GM04504 (cell line): ENCODE measurements around the gene ARL2BP.
"Not testable (repeated sequence)": the region's sequence is repeated elsewhere in the genome, so short reads cannot be mapped to it uniquely, and the experiment has no call there.

Experiments
- DNase-seq: peaks from one replicate; pipeline ENCODE4 v3.0.0-alpha.2; 2012; ENCODE audit warnings: low read depth

Gene ARL2BP

DNA sequence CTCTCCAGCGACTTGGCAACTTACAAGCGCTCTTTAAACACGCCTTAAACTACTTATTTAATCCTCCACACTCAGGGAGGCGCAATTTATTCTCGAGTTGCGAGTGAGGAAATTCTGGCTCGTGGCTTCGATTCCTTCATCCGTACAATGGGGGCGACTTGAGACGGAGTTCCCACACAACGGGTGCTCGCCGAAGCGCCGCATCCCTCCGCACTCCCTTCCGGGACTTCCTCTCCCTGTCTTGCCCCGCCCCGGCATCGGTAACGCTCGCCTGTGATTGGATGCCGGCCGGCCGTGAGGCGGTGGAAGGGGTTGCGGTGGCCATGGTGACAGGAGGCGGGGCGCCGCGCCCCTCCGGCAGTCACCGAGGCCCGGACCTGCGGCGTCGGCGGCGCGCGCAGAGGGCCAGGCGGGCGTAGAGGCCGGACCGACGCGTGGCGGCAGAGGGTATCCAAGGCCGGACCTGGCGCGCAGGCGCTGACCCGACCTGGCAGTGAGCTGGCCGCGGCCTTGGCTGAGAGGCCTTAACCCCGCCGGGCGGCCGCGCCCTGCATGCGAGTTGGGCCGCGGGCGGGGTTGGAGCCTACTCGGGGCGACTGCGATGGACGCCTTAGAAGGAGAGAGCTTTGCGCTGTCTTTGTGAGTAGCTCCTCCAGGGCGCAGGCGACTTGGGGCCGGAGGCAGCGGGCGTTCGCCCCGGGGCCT lies at the start of gene ARL2BP:
Gene ARL2BP (plus strand): TSS at position 493 of the 705 bp plus-strand sequence. CDS start 109 bp downstream, at position 602.
- DNase-seq, result peak; percentile 96

DNA sequence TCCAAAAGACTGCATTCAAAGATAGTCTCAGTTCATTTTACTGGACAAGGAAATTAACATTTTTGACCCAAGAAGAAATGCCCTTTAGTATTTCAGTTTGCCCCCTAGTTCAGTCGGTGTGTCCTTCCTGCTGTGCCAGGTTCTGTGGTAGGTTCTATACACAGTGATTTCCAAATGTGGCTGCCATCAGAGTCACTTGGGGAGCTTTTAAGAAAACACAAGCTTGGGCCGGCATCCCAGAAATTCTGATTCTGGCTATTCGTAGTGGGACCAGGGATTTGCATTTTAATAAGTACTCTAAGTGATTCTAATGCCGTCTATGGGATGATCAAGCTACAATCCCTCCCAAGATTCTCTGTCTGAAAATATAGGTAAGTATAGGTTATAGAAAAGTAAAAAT lies 48.8 kb upstream of the ARL2BP start:
- no peak for DNase-seq

DNA sequence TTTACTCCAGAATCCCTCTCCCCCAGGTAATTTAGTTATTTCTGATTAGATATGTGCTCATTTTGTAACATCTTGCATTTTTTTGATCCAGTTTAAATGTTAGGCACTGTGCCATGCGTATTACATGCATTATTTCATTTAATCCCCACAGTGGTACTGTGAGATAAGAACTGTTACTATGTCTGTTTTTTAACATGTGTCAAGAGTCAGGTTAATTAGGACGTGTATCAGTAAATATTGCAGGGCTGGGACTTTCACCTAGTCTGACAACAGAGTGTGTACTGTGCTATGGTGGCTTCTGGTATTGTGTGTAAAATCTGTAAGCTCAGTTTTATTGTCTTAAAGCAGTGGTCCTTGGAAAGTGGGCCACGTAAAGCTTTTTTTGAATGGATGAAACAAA lies 48.3 kb upstream of the ARL2BP start:
- no peak for DNase-seq

DNA sequence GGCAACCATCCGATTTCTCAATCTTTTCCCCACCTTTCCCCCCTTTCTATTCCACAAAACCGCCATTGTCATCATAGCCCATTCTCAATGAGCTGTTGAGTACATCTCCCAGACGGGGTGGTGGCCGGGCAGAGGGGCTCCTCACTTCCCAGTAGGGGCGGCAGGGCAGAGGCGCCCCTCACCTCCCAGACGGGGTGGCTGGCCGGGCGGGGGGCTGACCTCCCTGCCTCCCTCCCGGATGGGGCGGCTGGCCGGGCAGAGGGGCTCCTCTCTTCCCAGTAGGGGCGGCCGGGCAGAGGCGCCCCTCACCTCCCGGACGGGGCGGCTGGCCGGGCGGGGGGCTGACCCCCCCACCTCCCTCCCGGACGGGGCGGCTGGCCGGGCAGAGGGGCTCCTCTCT lies 44.7 kb upstream of the ARL2BP start:
- DNase-seq, result not testable (repeated sequence)

DNA sequence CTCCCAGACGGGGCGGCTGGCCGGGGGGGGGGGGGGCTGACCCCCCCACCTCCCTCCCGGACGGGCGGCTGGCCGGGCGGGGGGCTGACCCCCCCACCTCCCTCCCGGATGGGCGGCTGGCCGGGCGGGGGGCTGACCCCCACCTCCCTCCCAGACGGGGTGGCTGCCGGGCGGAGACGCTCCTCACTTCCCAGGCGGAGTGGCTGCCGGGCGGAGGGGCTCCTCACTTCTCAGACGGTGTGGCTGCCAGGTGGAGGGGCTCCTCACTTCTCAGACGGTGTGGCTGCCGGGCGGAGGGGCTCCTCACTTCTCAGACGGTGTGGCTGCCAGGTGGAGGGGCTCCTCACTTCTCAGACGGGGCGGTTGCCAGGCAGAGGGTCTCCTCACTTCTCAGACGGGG lies 44.1 kb upstream of the ARL2BP start:
- DNase-seq, result not testable (repeated sequence)

DNA sequence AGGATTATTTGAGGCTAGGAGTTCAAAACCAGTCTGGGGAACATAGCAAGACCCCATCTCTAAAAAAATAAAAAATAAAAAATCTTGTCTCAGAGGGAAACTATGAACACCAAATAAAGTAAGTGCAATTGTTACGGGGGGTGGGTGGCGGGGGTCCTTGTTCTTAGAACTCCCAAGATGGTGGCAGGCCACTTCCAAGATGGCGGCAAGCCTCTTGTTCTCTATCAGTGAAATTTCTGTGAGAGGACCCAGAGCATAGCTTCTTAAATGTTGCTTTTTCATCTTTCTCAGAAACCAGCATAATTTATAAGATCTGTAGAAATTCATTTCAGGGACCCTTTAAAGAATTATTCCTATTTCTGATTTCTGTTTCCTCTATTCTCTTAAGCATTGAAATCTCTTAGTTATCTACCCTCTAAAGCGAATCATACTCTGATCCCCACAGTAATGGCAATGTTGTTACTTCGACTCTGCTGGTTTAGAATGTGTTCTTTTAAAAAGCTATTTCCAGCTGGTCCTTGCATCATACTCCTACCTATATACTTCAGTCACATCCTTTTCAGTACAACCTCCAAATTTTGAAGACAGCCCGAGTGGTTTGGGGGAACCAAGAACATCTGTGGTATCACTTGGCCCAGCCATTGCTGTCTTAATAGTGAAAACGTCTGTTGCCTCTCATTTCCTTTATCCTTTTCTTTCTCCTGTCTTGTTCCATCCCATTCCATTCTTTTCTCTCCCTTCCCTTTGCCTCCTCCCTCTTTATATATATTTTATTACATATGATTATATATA lies 42.8 kb upstream of the ARL2BP start:
- DNase-seq, result no peak

DNA sequence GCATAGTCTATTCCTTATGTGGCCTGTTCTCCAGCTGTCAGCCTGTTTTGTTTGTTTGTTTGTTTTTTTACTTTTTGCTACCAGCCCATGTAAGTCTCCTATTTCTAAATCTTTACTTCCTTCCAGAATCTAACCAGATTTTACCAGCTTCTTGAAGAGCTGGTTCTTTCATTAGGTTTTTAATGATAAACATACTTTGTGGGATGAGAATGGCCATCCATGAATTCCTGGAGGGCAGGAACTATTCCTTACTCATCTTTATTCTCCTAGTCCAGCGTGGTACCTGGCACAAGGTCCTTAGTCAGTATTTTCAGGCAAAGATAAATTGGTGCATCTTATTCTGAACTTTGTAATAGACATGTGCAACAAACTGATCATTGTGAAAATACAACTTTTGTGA lies 41.6 kb upstream of the ARL2BP start:
- DNase-seq, result peak; percentile 11

DNA sequence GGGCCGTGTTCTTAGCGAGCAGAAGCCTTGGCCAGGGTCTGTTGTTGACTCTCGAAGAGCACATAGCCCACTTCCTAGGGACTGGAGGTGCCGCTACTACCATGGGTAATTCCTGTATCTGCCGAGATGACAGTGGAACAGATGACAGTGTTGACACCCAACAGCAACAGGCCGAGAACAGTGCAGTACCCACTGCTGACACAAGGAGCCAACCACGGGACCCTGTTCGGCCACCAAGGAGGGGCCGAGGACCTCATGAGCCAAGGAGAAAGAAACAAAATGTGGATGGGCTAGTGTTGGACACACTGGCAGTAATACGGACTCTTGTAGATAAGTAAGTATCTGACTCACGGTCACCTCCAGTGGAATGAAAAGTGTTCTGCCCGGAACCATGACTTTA lies 40.4 kb upstream of the ARL2BP start:
- DNase-seq, result no peak

DNA sequence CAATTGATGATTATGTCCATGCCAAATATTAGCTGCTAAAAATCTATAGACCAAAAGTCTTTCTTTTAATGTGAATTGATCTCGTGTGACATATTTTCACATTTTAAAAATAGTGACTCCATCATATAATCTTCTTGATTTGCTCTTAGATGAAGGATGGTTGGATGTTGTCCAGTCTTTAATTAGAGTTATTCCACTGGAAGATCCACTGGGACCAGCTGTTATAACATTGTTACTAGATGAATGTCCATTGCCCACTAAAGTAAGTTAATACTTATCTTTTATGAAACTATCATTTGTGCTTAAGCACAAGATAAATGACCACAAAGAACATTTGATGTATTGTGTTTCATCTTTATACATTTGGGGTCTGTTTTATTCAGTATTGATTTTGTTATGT lies 36.1 kb upstream of the ARL2BP start:
- no peak for DNase-seq

DNA sequence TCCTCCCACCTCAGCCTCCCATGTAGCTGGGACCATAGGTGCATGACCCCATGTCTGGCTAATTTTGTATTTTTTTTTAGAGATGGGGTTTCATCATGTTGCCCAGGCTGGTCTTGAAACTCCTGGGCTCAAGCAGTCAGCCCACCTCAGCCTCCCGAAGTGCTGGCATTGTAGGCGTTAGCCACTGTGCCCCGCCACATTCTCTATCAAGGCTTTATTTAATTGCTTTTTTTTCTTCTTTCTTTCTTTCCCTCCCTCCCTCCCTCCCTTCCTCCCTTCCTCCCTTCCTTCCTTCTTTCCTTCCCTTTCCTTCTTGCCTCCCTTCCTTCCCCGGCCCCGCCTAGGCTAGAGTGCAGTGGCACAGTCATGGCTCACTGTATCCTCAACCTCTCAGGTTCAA lies 35.3 kb upstream of the ARL2BP start:
- no peak for DNase-seq

DNA sequence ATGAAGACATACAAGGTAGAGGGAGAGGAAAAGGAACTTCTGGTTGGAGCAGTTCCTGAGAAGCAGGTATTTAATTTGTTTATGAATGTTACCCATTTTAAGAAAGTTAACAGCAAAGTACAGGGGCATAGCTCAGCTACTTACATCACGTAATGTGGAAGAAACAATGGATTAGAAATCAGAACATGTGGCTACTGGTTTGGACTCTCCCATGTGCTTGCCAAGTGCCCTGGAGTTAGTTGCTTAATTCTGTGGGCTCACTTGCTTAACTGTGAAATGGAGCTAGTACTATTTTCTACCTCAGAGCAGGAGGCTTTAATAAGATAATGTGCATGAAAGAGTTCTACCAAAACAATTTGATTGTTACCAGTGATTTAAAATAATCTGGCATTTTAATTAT lies 31.6 kb upstream of the ARL2BP start:
- DNase-seq, result no peak

DNA sequence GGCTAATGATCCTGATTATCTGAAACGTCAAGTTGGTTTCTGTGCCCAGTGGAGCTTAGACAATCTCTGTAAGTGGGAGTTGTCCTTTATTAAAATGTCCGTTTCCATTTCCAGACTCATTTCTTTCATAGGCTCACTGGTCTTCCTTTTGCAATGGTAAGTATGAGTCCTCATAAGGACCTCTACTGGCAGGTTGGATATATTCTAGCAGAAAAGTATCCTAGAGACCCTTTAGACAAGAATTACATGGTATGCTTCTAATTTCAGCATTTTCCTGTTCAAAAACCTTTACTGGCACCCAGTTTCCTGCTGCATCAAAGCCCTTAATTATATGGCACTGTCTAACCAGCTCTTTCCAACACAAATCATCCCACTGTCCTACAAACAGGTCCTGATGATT lies 28.1 kb upstream of the ARL2BP start:
- no peak for DNase-seq

DNA sequence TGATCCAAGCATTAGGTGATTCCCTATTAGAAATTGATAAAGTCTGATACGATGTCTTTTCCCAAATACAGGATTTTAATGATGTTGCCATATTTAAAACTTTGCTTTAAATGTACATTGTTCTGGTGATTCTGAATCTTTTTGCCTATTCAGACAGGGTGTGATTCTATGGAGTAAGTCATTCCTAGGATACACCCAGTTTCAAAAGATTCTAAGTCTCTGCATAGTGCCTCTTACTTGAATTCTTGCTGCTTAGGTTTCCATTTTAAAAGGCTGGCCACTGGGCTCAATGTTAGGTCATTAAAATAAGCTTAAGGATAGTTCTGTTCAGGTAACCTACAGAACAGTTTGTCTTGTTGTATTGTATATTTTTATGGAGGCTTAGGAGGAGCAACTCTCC lies 22.0 kb upstream of the ARL2BP start:
- DNase-seq, result no peak

DNA sequence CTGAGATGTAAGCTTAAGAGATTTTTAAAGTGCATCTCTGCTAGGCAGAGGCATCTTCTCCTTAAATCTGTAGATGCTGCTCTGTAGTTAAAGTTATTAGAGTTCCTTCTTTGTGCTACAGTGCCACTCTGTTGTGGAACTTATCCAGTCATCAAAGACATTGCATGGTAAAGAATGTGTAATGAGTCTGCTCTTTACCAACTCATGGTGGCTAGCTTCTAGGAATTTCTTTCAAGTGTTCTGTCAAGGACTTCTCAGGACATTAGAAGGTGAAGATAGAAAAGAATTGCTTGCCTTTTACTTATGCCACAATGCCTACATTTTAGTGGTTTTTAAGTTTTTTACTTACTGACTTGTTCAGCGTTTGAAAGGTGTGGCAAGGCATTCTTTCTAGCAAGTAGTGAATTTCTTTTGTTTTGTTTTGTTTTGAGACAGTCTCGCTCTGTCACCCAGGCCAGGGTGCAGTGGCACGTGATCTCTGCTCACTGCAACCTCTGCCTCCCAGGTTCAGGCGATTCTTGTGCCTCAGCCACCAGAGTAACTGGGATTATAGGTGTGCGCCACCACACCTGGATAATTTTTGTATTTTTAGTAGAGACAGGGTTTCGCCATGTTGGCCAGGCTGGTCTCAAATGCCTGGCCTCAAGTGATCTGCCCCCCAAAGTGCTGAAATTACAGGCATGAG lies 20.3 kb upstream of the ARL2BP start:
- no peak for DNase-seq

DNA sequence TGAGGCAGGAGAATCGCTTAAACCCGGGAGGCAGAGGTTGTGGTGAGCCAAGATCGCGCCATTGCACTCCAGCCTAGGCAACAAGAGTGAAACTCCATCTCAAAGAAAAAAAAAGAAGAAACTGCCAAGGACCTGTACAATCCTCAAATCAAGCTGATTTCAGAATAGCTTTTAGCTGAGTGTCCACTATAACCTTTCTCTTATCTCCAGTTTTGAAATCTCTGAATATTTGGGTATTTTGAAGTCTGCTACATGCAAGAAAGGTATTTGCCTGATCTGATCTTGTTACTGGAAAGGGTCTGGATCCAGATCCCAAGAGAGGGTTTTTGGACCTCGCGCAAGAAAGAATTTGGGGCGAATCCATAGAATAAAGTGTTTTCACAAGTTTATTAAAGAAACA lies 19.1 kb upstream of the ARL2BP start:
- DNase-seq, result no peak

DNA sequence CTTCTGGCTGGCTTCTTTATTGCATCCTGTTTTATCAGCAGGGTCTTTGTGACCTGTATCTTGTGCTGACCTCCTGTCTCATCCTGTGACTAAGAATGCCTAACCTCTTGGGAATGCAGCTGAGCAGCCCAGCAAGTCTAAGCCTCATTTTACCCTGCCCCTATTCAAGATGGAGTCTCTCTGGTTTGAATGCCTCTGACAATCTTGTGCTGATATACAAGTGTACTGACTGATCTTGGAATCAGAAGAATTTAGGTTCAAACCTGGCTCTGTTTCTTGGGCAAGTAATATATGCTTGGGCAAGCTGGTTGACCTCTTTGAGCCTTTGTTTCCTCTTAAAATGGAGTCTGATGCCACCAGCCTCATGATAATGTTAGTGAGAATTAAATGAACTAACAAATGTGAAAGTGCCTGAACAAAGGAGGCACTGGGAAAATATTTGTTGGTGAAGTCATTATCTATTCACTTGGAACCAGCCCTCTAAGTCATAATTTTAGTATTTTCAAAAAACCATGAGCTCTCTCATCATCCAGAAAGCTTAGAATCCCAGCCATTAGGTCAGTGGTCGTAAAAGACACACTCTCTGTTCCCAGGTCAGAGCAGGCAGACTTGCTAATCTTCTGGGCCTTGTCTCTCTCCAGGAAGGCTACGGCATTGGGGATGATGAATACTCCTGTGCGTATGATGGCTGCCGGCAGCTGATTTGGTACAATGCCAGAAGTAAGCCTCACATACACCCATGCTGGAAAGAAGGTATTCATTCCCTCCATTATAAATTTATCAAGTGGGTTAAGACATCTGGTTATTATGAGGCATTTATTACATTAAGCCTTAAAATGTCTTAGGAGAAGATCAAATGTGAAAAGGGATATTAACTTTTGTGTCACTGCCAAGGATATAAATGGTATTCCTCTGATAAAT lies 18.1 kb upstream of the ARL2BP start:
- DNase-seq, result peak; percentile 42

DNA sequence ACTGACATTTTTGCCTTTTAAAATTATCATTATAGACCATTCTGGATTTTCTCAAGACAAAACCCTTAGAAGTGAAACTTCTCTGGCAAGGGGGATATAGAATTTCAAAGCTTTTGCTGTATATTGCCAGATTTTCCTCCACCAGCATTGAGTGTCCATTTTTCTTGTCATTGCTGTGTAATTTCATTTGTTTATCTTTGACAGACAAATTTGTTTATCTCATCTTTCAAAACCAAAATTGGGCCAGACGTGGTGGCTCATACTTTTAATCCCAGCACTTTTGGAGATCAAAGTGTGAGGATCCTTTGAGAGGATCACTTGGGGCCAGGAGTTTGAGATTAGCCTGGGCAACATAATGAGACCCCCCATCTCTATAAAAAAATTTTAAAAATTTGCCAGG lies 16.0 kb upstream of the ARL2BP start:
- DNase-seq, result no peak

DNA sequence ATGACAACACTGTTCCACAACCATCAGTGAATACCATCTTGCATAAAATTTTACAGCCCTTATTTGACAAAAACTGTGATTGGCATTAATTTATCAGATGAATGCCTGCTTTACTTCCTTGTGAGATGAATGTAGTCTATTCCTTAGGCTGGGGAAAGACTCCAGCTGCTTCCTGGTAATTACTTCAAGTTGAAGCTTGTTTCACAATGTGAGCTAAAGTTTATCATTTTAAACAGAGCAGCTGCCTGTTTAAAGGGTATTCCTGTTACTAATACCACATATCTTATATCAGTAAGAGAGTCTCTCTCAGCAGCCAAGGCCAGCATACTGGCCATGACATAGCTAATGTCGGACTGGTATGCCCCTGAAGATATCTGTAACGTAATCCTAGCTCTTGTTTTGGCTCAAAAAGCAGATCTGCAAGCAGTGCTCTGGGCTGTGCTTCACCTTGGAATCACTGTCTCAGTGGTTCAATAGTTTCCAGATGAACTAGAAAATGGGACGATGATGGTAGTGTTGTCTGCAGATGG lies 13.2 kb upstream of the ARL2BP start:
- no peak for DNase-seq

DNA sequence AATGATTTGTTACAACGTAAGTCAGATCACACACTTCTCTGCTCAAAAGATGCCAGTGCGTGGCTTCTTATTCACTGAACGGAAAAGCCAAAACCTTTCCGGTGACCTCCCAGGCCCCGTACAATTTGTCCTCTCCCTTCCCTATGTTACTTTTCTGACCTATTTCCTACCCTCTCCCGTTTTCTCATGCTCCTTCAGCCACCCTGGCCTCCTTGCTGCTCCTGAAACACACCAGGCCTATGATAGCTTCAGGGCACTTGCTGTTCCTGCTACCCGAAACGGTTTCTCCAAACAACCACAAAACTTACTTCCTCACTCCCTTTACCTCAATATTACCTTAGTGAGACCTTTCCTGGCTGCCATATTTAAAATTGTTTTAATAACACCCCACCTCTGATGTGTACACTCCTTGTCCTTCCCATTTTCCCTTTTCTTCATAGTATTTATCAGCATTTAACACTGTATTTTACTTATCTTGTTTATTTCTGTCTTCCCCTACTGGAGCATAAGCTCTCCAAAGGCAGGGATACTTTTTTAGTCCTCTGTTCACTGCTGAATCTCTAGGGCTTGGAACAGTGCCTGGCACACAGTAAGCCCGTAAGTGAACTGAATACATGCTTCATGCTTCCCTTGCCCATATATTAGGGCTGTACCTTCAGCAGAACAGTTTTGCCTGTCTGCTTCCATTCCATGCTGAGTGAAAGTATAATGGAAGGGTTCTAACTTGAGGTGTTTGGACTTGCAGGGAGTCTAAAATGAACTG lies 10.9 kb upstream of the ARL2BP start:
- no peak for DNase-seq

DNA sequence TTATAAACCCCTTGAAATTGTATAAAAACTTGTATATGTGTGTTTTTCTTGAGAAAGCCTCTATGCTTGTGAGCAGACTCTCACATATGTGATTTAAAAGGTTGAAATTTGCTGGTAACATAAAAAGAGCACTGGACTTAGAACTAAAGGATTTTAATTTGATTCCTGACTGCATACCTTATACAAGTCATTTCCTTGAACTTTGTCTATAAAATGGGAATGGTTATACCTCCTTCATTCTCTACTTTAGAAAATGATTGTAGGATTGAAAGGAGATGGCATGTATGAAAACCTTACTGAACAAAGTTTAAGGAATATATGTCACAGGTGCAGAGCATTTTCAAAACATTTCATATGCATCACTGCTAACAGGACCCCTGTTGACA lies 10.4 kb upstream of the ARL2BP start:
- no peak for DNase-seq
